GM12878 (cell line): Measurements from ENCODE around the gene GLT8D2. TPM values are rescaled to one million over a fixed set of nuclear protein-coding genes. Genes with fewer than 3 reads are reported as not detected.

Experiments
- ATAC-seq: fragments of 200-7000 bp; cut with Tn5 transposase; 3 replicates; pipeline ENCODE4 v1.9.1; 2020; ENCODE audit warnings: mild to moderate bottlenecking, moderate library complexity
- BruUV-seq: library from RNA; stranded (reverse); fragments of 400-500 nt; replicated peaks from 2 replicates; lab custom pipeline; 2021; lab: Mats Ljungman, UMichigan
- CTCF ChIA-PET: fragments of 300-600 bp; sonication (Branson Sonifier 250); formaldehyde crosslinking; extraction: SDS; loops from one replicate; lab custom pipeline; 2021; ENCODE audit warnings: inconsistent platforms; lab: Yijun Ruan, JAX
- POLR2A ChIA-PET: fragments of 350-600 bp; formaldehyde crosslinking; extraction: SDS; loops from one replicate; lab custom pipeline; 2021; ENCODE audit warnings: inconsistent platforms; lab: Charles Lee
- RAD21 ChIA-PET: fragments of 300-600 bp; sonication (Branson Sonifier 250); formaldehyde crosslinking; loops from one replicate; lab custom pipeline; 2023; ENCODE audit warnings: antibody characterized with exemption; ENCODE audit not compliant: unreplicated experiment; lab: Charles Lee
- SMC1A ChIA-PET: fragments of 300-600 bp; sonication (Branson Sonifier 250); formaldehyde crosslinking; loops from one replicate; lab custom pipeline; 2023; ENCODE audit not compliant: unreplicated experiment, uncharacterized antibody; lab: Charles Lee
- DNase-seq: peaks from one replicate; pipeline ENCODE4 v3.0.0-alpha.2; 2011; ENCODE audit warnings: low read depth, low spot score
- FAIRE-seq: peaks from 3 replicates; lab custom pipeline; 2011; peaks lifted over from hg19 to GRCh38; lab: Jason Lieb, UNC
- H2AFZ ChIP-seq: 2 replicates; pipeline ENCODE4 v1.6.0; 2011; ENCODE audit warnings: low read depth, low read length, control low read depth; ENCODE audit not compliant: control insufficient read depth
- H3K27ac ChIP-seq: 2 replicates; pipeline ENCODE4 v1.5.1; 2011; ENCODE audit warnings: control low read depth; ENCODE audit not compliant: control insufficient read depth, insufficient read depth
- H3K27me3 ChIP-seq, 2 experiments: replicated peaks in 1 of 2; 2 replicates each; pipeline versions ENCODE4 v1.6.0 to v1.6.1; 2011; ENCODE audit warnings: low read length in 1 of 2; ENCODE audit not compliant: control insufficient read depth in 2 of 2, insufficient read depth in 2 of 2
- H3K36me3 ChIP-seq, 2 experiments: 2 replicates each; pipeline ENCODE4 v1.5.1; 2011; ENCODE audit warnings: low read length in 1 of 2; ENCODE audit not compliant: control insufficient read depth in 2 of 2, insufficient read depth in 2 of 2
- H3K4me1 ChIP-seq: 2 replicates; pipeline ENCODE4 v1.6.1; 2011; ENCODE audit warnings: mild to moderate bottlenecking, low read length, moderate library complexity, mixed read lengths; ENCODE audit not compliant: control insufficient read depth, insufficient read depth
- H3K4me2 ChIP-seq: 2 replicates; pipeline ENCODE4 v1.6.0; 2011; ENCODE audit warnings: control low read depth; ENCODE audit not compliant: control insufficient read depth, insufficient read depth
- H3K4me3 ChIP-seq: fragments of 200-600 bp; sonication (generic); 2 replicates; pipeline ENCODE4 v1.5.1; 2016
- H3K79me2 ChIP-seq: 2 replicates; pipeline ENCODE4 v1.6.0; 2011; ENCODE audit warnings: low read length; ENCODE audit not compliant: control insufficient read depth, insufficient read depth
- H3K9ac ChIP-seq: 2 replicates; pipeline ENCODE4 v1.8.0; 2011; ENCODE audit warnings: low read length, control low read depth, mixed read lengths; ENCODE audit not compliant: control insufficient read depth, insufficient read depth
- H3K9me3 ChIP-seq: replicated peaks from 3 replicates; pipeline ENCODE4 v1.5.1; 2011; ENCODE audit warnings: mild to moderate bottlenecking, low read length; ENCODE audit not compliant: control insufficient read depth, insufficient read depth
- H4K20me1 ChIP-seq: 2 replicates; pipeline ENCODE4 v1.6.0; 2011; ENCODE audit not compliant: control insufficient read depth, insufficient read depth
- BHLHE40 ChIP-seq, 2 experiments: fragments of 450-650 bp in 1 of 2; IDR thresholded peaks; 2 replicates each; pipeline ENCODE4 v1.6.1; 2011 to 2017; ENCODE audit warnings: low read depth in 2 of 2, borderline replicate concordance in 1 of 2, improper control_type of control experiment in 1 of 2, low read length in 1 of 2, mild to moderate bottlenecking in 1 of 2
- CHD4 ChIP-seq: fragments of 200-600 bp; sonication (generic); IDR thresholded peaks from 2 replicates; pipeline ENCODE4 v1.6.1; 2016; ENCODE audit warnings: mild to moderate bottlenecking
- CTCF ChIP-seq, 3 experiments: IDR thresholded peaks in 2 of 3; conservative IDR thresholded peaks in 1 of 3; 2 replicates each; pipeline ENCODE4 v1.5.1; 2011; ENCODE audit warnings: low read depth in 3 of 3, low read length in 3 of 3, mild to moderate bottlenecking in 3 of 3, control low read depth in 2 of 3, moderate library complexity in 2 of 3, inconsistent platforms in 1 of 3, mixed read lengths in 1 of 3; ENCODE audit not compliant: control insufficient read depth in 2 of 3, insufficient read depth in 1 of 3; ENCODE audit errors: extremely low read depth in 1 of 3
- EGR1 ChIP-seq, 2 experiments: IDR thresholded peaks; 1 replicate in 1 of 2; 2 replicates in 1 of 2; pipeline ENCODE4 v1.6.1; 2011 to 2012; ENCODE audit warnings: low read depth in 2 of 2, low read length in 2 of 2, borderline replicate concordance in 1 of 2, mild to moderate bottlenecking in 1 of 2, moderate library complexity in 1 of 2
- ESRRA ChIP-seq: IDR thresholded peaks from 2 replicates; pipeline ENCODE4 v1.6.1; 2012; ENCODE audit warnings: mild to moderate bottlenecking, low read length, improper control_type of control experiment
- GABPA ChIP-seq: IDR thresholded peaks from 2 replicates; pipeline ENCODE4 v1.6.1; 2014; ENCODE audit warnings: antibody characterized with exemption, low read depth, mild to moderate bottlenecking, inconsistent platforms
- JUNB ChIP-seq: IDR thresholded peaks from 2 replicates; pipeline ENCODE4 v1.6.1; 2016; ENCODE audit warnings: antibody characterized with exemption, mild to moderate bottlenecking
- KDM1A ChIP-seq: fragments of 200-600 bp; sonication (generic); IDR thresholded peaks from 2 replicates; pipeline ENCODE4 v1.6.1; 2016; ENCODE audit warnings: borderline replicate concordance
- NFYB ChIP-seq: IDR thresholded peaks from 2 replicates; pipeline ENCODE4 v1.6.1; 2011; ENCODE audit warnings: low read depth, mild to moderate bottlenecking, low read length, improper control_type of control experiment, moderate library complexity; ENCODE audit not compliant: insufficient read depth
- PML ChIP-seq: IDR thresholded peaks from 2 replicates; pipeline ENCODE4 v1.6.1; 2012; ENCODE audit warnings: low read length, inconsistent platforms
- POLR2AphosphoS5 ChIP-seq: IDR thresholded peaks from 2 replicates; pipeline ENCODE4 v1.6.1; 2011; ENCODE audit warnings: mild to moderate bottlenecking, low read length, inconsistent platforms
- RAD51 ChIP-seq: fragments of 450-650 bp; IDR thresholded peaks from 2 replicates; pipeline ENCODE4 v1.6.1; 2016; ENCODE audit warnings: moderate library complexity, mild to moderate bottlenecking, inconsistent platforms
- RFX5 ChIP-seq: IDR thresholded peaks from 2 replicates; pipeline ENCODE4 v1.6.1; 2011; ENCODE audit warnings: low read depth, low read length, improper control_type of control experiment
- SMAD1 ChIP-seq: fragments of 450-650 bp; IDR thresholded peaks from 2 replicates; pipeline ENCODE4 v1.6.1; 2018; ENCODE audit warnings: mild to moderate bottlenecking, low read depth; ENCODE audit not compliant: partially characterized antibody
- SUZ12 ChIP-seq: fragments of 200-600 bp; sonication (generic); IDR thresholded peaks from one replicate; pipeline ENCODE4 v1.6.1; 2018; ENCODE audit warnings: antibody characterized with exemption, mild to moderate bottlenecking; ENCODE audit not compliant: unreplicated experiment
- TBL1XR1 ChIP-seq: IDR thresholded peaks from 2 replicates; pipeline ENCODE4 v1.6.1; 2012; ENCODE audit warnings: low read depth, low read length, improper control_type of control experiment
- YBX1 ChIP-seq: fragments of 450-650 bp; IDR thresholded peaks from 2 replicates; pipeline ENCODE4 v1.6.1; 2016; ENCODE audit warnings: antibody characterized with exemption
- ZNF207 ChIP-seq: fragments of 450-650 bp; IDR thresholded peaks from 2 replicates; pipeline ENCODE4 v1.6.1; 2014; ENCODE audit warnings: antibody characterized with exemption, mild to moderate bottlenecking, borderline replicate concordance
- WGBS: methylation state at CpG from one replicate; pipeline ENCODE4 v1.1.6; 2016; ENCODE audit warnings: low lambda C conversion rate; ENCODE audit not compliant: insufficient replicate concordance, insufficient coverage; ENCODE audit errors: missing lambda C conversion rate; 5-methylcytosine and 5-hydroxymethylcytosine counted together
- in situ Hi-C: fragments of 300-500 bp; cut with MboI; formaldehyde crosslinking; loops from 9 replicates; pipeline ENCODE4 v1.14.3; 2018; ENCODE audit warnings: mixed read lengths
- intact Hi-C: fragments of 100-400 bp; cut with micrococcal nuclease; formaldehyde crosslinking; loops from one replicate; pipeline ENCODE4 v1.14.2; 2022; ENCODE audit not compliant: unreplicated experiment
- polyA plus RNA-seq, 11 experiments: library from polyadenylated mRNA; depleted of rRNA in 4 of 11; unstranded in 6 of 11; stranded (reverse) in 5 of 11; fragments of >200 nt; fragmentation: Nextera tagmentation in 4 of 11; fragmentation: Illumina TruSeq in 1 of 11; extraction: Ambion mirVana in 4 of 11; extraction: Trizol in 1 of 11; gene quantifications; 1 replicate in 1 of 11; 2 replicates in 10 of 11; pipeline versions ENCODE4 v1.2.1 to v1.2.3, GENCODE V29; 2011 to 2016; ENCODE audit warnings: inconsistent platforms in 2 of 11, missing spikeins in 2 of 11, low read depth in 1 of 11
- total RNA-seq, 4 experiments: library from RNA; depleted of rRNA in 3 of 4; stranded (reverse); fragments of >200 nt in 3 of 4; fragmentation: Illumina TruSeq in 1 of 4; extraction: Trizol in 1 of 4; gene quantifications; 2 replicates each; pipeline versions ENCODE4 v1.2.1 to v1.2.3, GENCODE V29; 2013 to 2021

Gene GLT8D2
- total and polyA plus RNA-seq, 10 of the 15 experiments (the other 5 are each of a cell fraction or from before 2014, with no cell fraction given) = 0.06 to 0.80 (median 0.37) TPM; not detected in 1

GRCh38 chr12:104064031-104064841, 14.2 kb upstream of the GLT8D2 start, which contains the start of gene HCFC2:
HCFC2 (plus strand) TSS chr12:104064531; CDS start chr12:104064561, 30 bp downstream.
- Histone ChIP-seq H3K9me3 (no peaks in the 10 kb centered on the region), H3K4me2 (peak within 1 kb of the TSS; percentile 99), H2AFZ (peak within 1 kb of the TSS; percentile 89), H3K4me1 (no peaks in the 10 kb centered on the region), H3K27me3 (no peaks in the 10 kb centered on the region; a peak in 1 of 4 replicates), H3K27ac (peak within 1 kb of the TSS; percentile 81), H4K20me1 (no peaks in the 10 kb centered on the region), H3K36me3 (no peaks in the 10 kb centered on the region), H3K4me3 (peak within 1 kb of the TSS; percentile 88), H3K79me2 (peaks cover 17% of the 10 kb centered on the region), H3K9ac (peak within 1 kb of the TSS; percentile 82)
- ATAC-seq (peak; percentile 94), FAIRE-seq (peak; percentile 71), DNase-seq (peak; percentile 61)
- intact Hi-C loops (loop anchor here (10.0 kb wide), 1 partner anchor 221 kb away; no protein-coding TSS in a partner anchor), in situ Hi-C loops (no loop called here)
- RAD21 ChIA-PET = interaction anchor here (0.8 to 2.4 kb wide), 9 partner anchors 20 to 224 kb away, joined by 3 to 11 read pairs (median 6); partner anchors contain the start of genes HSP90B1 and TDG
- WGBS = under 1% methylated on average over 49 of the region's 74 CpGs
- SMC1A ChIA-PET = interaction anchor here (0.6 to 2.1 kb wide), 15 partner anchors 20 to 1045 kb away, joined by 3 to 11 read pairs (median 4); partner anchors contain the start of genes NFYB and TDG
- no TSS peak for BruUV-seq
- POLR2A ChIA-PET = interaction anchor here (0.6 to 1.6 kb wide), 11 partner anchors 18 to 271 kb away, joined by 3 to 6 read pairs (median 4); partner anchors contain the start of genes HSP90B1, NFYB and TDG
- CTCF ChIA-PET = interaction anchor here (0.7 to 9.3 kb wide), 7 partner anchors 10 to 187 kb away, joined by 3 to 75 read pairs (median 4); no protein-coding TSS in a partner anchor
- 0 out of 2 replicates have a peak, but pooled peaks have one; percentile 54 for TF ChIP-seq PML
- TF ChIP-seq YBX1 = no peak
- TF ChIP-seq POLR2AphosphoS5 = no peak
- TF ChIP-seq RFX5 = no peak
- TF ChIP-seq EGR1 (IDR thresholded peaks at IDR 0.05; ENCODE audit: borderline replicate concordance in 1 of 2, low read depth in 2 of 2, low read length in 2 of 2) = peak in 1 of 2 experiments; percentile 67; a peak in 2 of 3 replicates
- TF ChIP-seq SUZ12 = no peak
- TF ChIP-seq ZNF207 = peak; percentile 91; the same call in 1 of the 2 replicates
- no peak for TF ChIP-seq JUNB
- no peak for TF ChIP-seq KDM1A
- no peak for TF ChIP-seq GABPA
- no peak for TF ChIP-seq CTCF (IDR thresholded peaks at IDR 0.05 in 2 of 3, conservative IDR thresholded peaks at IDR 0.05 in 1 of 3; ENCODE audit: control insufficient read depth in 2 of 3, extremely low read depth in 1 of 3, insufficient read depth in 1 of 3, low read depth in 3 of 3, low read length in 3 of 3)
- TF ChIP-seq RAD51 = peak; percentile 86
- no peak for TF ChIP-seq NFYB
- TF ChIP-seq TBL1XR1 = 0 out of 2 replicates have a peak, but pooled peaks have one; percentile 52
- no peak for TF ChIP-seq SMAD1
- TF ChIP-seq CHD4 = no peak
- TF ChIP-seq ESRRA = 0 out of 2 replicates have a peak, but pooled peaks have one; percentile 19
- TF ChIP-seq BHLHE40 (IDR thresholded peaks at IDR 0.05; ENCODE audit: borderline replicate concordance in 1 of 2, low read depth in 2 of 2, low read length in 1 of 2) = peak; percentile 80 to 89
